HG03571 (cell line): ENCODE data around the gene UBR4.

Experiments used
- ATAC-seq: cut with Tn5 transposase; IDR thresholded peaks from one replicate; pipeline ENCODE4 v1.9.1; 2021; ENCODE audit not compliant: unreplicated experiment

UBR4 gene

DNA sequence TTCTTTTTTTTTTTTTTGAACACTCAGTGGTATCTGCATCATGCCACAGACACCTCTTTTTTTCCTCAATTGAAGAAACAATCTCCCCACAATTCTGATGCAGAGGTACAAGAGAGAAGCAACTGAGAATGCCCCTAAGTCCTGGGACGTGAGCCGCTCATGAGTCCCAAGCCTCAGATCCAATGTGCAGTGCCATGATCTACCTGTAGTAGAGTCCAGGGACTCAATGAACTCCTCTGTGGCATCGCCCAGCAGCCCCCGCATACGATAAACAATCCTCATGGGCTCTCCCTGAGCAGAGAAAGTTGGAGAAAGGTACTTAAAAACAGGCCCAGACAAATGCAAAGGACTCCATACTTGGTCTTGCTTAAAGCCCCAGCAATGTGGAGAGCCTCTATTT lies 113.1 kb downstream of the UBR4 start:
- ATAC-seq: no peak

DNA sequence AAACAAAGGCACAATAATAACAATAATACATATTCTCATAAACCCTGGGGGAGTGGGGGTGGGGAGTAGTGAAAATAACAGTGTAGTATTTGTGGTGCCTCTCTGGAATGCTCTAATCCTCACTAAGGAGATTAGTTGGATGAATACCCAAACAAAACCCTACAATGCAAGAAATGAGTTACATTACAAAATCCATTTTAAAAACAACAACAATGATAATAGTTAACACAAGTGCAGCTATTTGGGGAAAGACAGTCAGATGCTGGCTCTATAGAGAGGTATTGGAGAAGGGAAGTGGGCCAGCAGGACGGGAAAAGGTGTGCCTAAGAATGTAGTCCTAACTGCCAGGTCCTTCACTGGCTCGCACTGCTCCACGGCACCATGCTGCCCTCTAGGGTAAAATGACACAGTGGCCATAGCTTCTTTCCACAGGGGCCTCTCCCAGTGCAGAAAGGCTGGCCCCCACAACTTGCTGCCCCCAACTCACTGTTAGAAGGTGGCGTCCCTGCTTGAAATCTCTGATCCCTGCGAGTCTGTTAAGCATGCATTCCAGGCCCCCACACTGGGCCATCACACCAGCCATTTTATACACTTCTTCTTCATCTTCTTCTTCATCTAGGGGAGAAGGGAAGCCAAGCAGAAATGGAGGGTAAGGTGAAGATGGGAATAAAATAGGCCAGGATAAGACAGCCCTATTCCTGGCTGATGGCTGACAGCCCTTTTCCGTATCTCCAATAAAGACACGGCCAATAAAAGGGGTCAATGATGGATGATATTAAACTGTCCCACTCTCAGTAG lies 113.8 kb downstream of the UBR4 start:
- no peak for ATAC-seq

DNA sequence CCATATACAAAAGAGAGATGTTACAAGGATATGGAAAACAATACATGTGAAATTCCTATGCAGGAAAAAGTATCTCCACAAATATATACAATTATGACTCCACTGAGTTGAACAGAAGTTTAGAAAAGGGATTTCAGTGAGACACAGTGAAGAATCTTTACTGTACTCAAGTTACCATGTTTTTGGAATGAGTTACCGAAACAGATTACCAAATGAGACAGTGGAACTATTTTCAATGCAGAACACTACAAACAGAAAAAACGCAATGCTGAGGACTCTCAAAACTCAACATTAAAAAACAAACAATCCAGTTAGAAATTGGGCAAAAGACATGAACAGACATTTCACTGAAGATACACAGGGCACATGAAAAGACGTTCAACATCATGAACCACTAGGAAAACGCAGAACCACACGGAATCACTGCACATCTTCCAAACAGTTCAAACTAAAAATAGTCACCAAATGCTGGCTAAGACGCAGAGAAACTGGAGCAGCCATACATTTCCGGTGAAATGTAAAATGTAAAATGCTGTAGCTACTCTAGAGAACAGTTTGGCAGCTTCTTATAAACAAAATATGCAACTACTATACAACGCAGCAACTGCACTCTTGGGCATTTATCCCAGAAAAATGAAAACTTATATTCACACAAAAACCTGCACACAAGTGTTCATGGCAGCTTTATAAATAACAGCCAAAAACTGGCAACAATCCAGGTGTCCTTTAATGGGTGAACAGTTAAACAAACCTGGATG lies 118.7 kb downstream of the UBR4 start:
- ATAC-seq: no peak

DNA sequence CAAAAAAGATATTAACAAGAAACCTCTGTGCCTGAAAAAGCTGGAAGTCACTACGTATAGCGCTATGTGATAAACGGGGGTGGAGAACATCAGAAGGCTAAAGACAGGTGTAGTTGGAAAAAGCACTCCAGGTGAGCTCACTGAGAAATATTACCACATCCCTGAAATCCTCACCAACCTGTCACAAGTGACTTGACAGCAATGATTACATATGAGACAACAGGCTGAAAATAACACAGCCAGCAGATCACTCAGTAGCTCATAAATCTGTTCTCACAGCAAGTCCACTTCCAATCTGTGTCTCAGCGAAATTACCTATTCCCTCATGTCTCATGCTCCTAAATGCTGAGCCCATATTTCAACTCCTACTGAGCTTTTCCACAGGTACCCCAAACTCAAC lies 120.5 kb downstream of the UBR4 start:
- ATAC-seq: no peak

DNA sequence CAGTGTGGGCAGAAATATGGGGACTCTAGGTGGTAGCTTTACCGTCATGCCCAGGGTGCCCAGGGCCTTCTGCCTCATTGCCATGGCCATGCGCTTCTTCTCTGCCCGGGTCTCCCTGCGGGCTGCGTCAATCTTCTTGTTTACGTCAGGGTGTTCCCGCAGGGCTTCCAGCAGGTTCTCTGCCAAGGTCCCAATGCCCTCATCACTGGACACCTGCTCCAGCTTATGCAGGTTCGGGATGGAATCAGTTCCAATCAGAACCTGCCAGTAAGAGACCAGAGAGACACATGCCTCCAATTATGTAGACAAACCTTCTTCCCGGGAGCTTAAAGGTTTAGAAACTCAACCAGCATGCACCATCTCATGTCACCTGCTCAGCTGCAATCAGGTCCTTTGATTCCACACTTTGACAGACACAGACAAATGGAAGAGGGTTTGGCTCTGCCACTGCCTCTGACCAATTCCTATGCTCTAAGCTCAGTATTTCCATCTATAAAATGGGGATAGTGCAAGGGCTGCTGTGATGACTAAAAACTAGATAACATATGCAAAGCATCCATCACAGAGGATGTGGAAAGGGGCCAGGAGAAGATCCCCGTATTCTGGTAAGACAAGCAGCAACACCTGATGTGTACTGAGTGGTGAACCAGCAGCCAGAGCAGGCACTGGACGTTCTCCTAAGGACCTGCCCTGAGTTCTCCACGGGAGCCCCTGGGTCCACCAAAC lies 121.2 kb downstream of the UBR4 start:
- no peak for ATAC-seq

DNA sequence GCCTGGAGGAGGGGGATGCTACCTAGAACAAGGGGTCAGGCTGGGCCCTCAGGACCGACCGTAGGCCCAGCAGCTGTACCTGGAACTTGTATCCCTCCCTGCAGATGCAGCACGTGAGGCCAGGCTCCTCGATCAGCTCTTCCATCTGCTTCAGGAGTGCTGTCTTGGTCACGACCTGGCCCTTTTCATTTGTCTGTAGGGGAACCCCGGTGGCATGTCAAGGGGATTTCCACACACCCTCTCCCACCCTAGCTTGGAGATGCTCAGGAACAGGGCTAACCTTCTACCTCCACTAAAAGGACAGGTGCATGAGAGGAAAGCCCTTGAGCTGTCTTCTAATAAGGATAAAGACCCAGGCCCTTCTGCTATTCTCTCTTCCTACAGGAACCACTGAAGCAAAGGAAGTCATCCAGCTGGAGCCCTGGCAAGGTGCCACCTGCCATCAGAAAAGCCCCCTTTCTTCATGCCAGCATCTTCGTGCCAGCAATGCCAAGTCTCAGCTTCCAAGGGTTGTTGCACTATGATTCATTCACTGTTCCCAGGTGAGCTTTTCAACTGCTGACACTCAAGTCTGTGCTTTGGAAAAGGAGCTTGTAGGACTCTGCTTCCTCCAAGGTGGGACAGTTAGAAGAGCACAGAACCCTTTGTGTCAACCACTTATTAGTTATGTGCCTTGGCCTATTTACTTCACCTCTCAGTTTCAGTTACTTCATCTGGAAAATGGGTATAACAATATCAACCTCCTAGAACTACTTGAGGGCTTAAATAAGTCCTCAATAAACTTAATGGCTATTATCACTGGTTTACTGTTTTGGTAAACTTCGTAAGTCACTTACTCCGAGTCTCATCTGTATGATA lies 122.1 kb downstream of the UBR4 start:
- ATAC-seq: no peak

DNA sequence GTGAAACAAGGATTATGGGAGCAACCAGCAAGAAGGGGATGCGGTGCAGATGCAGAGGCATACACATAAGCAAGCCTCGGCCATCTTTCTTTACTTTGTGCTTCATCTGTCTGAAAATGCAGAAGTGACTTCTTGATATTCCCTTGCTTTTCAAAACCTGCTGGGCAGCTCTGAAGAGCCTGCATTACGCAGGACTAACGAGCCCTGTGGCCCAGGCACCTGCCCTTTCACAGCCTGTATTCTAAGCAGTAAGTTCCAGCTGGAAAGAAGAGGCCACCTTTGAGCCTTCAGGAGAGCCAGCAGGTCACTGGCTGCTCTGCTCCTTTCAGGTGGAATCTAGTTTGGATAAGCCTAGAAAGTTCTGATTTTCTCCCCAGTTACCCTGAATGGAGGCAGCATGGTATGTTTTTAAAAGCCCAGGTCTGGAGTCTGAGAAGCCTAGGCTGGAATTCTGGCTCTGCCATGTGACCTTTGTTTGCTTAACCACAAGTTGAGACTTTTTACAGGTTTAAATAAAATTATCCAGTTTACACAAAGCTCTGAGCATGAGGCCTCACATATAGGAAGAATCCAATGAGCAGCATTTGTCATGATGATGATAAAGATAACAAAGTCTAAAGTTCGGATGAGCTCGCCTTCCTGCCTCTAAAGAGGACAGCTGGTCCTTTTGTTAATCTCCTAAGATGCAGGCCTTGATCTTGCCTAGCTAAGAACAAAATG lies 122.9 kb downstream of the UBR4 start:
- ATAC-seq: no peak

DNA sequence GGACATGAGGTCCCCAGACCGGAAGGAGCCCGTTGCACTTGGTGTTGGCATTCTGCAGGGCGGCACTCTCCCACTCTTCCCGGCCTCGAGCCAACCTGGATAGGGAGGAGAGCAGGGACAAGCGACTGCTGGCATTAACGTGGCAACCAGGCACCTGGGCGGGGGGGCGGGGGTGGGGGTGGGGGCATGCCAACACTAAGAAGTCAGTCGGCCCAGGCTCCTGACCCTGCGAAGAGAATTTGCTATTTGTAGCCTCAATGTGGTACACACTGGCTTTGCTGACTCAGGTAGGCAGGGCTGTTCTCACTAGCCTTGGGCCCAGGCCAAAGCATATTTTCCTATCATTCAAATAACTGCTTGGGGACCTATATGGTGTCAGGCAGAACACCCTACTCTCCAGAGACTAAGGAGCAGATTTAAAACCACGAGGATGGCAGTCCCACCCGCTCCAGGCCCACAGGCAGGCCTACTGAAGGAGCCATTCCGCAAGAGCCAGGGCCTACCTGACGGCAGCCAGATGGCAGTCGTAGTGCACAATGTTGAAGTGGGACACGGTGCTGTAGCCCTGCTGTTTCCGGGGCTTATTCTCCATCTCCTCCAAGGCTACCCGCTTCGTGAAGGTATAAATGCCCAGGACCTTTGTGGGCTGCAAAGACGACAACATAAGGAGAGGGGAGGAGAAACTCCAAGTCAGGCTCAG lies 123.7 kb downstream of the UBR4 start:
- no peak for ATAC-seq

DNA sequence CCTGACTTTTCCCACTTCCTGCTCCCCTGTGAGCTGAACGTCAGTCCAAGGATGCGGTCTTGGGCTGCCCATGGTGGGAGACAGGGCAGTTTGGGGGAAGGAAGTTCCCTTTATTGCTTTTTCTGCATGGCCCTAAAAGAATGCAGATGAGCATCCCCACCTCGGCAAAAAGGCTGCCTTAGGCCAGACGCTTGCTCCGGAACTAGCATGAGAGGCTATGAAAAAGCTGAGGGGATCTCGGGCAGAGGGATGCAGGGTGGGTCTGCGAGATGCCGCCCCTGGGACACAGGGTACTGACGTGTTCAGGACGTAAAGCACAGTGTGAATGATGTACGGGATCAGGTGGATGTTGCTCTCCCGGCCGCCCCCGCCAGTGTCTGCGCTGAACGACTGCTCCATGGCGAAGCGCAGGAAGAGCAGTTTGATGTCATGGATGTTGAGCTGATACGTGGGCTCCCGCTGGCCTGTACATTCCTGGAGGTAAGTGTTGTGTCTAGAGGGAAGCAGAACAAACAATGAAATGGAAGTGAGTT lies 125.8 kb downstream of the UBR4 start:
- ATAC-seq: no peak

DNA sequence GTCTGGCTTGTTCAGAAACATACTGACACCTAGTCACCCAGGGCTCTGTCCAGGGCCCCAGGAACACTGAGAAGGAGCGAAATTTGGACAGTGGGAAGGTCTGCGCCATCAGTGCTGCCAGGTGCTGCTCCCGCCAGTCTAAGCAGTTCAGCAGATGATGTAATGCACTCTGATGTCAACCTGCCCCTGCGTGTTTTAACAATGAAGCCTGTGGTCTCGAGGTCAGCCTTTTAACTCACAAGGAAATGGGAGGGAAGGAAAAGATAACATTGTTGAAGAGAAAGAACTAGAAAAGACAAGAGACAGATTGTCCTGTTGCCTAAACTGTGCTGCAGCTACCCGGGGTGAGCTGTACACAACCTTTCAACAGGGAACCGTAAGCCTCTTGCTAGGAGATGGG lies 127.0 kb downstream of the UBR4 start:
- ATAC-seq: no peak

DNA sequence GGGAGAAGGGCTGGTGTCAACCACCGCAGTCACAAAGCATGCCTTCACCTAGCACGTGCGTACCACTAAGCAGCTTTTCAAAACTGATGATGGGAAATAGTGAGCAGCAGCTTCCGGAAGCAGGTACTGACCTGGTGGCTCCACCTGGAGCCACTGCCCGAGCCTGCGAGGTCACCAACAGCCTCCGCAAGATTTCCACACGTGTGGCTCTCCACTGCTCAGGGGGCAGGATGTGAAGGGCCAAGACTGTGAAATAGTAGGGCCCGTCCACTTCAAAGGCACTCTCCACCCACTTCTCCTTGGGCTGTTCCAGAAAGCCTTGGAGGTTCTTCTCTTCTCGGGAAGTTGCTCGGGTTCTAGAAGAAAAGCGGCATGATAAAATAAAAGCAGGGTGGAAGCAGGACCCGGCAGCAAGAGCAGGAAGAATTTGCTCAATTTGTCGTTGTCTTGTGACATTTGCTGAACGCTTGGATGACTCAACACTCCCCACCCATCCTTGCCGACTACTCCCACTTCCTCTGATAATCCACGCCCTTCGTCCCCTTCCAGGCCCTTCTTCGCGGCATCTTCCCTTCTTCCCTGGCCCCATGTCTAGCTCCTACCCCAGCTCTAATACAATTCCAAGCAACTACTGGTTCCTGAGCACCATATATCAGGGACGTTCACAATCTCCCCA lies 128.7 kb downstream of the UBR4 start:
- no peak for ATAC-seq

DNA sequence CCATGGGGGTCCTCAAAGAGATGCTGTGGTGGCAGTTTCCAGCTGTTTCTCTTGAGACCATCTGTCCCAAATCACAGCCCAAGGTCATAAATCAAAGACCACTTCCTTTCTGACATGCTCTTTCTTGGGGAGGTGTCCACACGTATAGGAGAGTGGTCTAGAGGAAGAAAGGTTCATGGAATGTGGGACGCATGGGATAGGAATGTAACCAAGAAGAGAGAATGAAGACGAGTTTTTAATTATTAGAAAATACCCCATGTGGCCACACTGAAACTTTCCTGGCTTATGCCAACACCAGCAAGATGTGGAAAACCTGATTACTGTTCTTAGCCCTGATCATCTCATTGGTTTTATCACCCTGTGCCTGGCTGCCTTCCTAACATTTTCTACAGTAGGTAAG lies 129.3 kb downstream of the UBR4 start:
- no peak for ATAC-seq

DNA sequence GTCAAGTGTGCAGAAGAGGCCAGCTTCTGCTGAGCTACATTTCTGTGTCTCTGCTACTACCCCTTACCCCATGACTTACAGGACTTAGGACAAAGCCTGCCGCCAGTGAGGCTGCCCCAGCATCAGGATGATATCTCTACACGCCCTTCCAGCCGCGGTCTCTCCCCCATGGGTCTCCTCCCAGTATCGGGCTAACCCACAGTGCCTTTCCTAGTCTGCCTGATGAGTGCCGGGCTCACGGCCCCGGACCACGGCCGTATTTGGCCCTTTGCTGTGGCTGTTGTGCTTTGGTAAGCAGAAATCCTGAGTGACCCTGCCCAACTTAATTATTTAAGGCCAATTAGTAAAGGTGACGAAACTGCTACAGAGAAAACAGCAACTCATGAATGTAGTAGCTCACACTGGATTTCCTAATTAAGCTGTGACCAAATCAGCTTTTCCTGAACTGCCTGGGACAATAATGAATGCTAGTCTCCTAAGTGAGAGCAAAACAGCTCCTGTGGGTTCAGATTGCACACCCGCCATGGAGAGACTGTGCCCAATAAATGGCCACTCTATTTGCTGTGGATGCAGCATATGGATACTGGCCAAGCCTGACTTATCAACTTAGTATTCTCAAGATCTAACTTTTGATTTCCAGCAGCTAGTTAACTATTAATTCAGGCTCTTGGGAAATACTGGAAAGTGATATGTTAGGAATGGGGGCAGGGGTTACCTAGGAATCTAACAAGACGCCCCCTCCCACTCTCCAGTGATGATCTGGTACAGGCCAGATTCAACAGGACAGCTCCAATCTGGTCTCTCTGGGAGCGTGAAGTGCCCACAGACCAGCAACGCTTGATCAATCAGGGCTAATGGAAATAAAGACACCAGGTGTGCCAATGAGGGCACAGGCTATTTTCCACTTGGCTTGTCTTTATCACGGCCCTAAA lies 130.3 kb downstream of the UBR4 start:
- no peak for ATAC-seq

DNA sequence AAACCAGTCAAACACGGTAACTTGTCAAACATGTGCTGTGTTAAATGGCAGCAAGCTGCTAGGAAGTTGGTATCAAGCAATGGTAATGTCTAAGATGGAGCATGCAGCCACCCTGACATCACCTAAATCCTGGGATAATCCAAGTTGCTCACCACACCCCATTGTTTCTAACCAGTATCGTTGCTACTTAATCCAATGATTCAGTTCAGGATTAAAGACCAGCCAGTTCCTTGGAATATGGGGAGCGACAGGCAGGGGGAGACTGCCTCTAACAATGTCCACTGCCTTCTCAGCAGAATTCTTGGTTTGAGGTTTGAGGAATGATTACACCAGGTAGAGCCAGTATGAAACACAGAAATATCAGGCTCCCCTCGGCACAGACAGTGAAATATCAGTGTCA lies 131.5 kb downstream of the UBR4 start:
- ATAC-seq: no peak

DNA sequence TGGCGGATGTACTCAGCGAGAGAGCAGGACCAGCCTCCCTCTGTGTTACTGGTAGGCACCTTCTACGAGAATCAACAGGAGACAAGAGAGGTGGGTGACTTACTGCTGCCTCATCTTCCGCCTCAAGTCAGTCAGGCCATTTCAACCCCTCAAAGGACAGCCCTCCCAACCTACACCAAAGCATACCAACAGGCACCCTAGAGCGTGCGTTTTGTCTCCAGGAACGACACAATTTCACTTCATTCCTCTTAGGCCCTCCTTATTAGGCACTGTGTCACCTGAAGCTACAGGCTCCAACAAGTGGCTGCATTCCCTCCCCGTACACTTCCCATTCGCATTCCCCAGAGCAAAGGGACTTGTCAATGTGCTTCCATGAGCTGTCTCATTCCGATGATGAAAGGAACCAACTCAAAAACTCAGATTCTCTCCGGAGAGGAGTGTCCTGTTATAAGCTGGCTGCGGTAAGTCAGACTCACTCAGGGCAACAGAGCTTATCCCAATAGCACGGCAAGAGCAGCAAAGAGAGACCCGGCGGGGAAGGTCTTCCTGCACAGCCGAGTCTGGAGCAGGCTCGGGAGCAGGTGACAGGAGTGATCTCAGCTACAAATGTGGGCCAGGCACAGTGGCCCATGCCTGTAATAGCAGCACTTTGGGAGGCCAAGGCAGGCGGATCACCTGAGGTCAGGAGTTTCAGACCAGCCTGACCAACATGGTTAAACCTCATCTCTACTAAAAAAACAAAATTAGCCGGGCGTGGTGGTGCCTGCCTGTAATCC lies 133.0 kb downstream of the UBR4 start:
- ATAC-seq: no peak

DNA sequence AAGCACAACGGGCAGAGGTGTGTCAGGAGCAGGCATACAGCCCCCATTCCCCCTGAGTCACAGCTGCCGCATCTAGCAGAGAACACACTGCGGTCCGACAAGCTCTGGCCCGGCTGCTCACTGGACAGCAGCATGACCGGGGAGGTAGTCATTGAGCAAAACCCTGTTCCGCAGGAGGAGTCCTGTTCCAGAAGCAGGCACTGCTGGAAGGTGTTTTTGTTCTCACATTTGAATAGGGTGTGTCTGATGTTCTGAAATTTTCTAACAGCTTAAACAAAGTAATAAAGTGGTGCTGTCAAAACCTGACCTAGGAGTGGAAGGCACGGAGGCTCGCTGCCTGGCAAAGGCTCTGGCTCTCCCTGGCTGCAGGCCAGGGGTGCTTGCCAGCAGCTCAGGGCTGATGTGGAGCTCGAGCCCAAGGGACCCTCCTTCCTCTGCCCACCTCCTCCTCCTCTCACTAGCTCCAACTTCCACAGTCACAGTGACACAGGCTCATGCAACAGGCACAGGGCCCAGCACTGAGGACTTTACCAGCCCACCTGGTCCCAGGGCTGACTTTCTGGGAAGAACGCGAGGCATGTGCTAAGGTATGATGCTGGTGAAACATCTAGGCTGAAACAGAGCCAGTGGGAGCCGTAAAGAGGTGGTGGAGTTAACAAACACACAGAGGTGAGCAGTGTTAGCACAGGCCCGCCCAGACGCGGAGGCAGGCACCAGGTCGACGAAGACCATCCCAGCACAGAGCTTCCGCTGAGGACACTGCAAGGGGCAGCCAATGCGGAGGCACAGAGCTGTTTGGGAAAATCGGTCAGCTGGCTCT lies 135.0 kb downstream of the UBR4 start:
- ATAC-seq: no peak
